ENCODE results near the gene GCKR. TPM values are rescaled to one million over a fixed set of nuclear protein-coding genes. Genes with fewer than 3 reads are reported as not detected.

GCKR gene
- polyA plus RNA-seq, 1 of the 3 experiments (the other 2 are of a cell fraction), result 0.18 TPM

- no peaks in the 10 kb centered on the region for H3K36me3 ChIP-seq (replicated peaks in 1 of 2; ENCODE audit: control insufficient read depth in 1 of 2, insufficient read depth in 2 of 2, low read length in 1 of 2)
- no peak overlapping the region for H3K4me2 ChIP-seq
- POLR2A ChIA-PET, result no interaction called here
- H3K4me3 ChIP-seq (ENCODE audit: low read depth in 2 of 2, low read length in 1 of 2), result no peak overlapping the region
- CTCF ChIA-PET, result interaction anchor here (1.1 kb wide), 1 partner anchor 24 kb away, joined by 4 read pairs; no protein-coding TSS in a partner anchor
- H3K9me2 ChIP-seq, result no peaks in the 10 kb centered on the region
- no peaks in the 10 kb centered on the region for H3K4me1 ChIP-seq (ENCODE audit: control insufficient read depth in 1 of 2, insufficient read depth in 2 of 2, low read depth in 1 of 2, low read length in 1 of 2)
- H3K27me3 ChIP-seq (ENCODE audit: insufficient read depth), result no peaks in the 10 kb centered on the region
- H3K9me3 ChIP-seq, result no peaks in the 10 kb centered on the region
- H2AFZ ChIP-seq (ENCODE audit: low read depth), result no peak overlapping the region
- H4K20me1 ChIP-seq (ENCODE audit: insufficient read depth), result no peaks in the 10 kb centered on the region
- WGBS (ENCODE audit: low lambda C conversion rate), result 92% methylated on average over 2 of the region's 2 CpGs
- no peak overlapping the region for H3K27ac ChIP-seq (ENCODE audit: low read depth in 2 of 2, low read length in 1 of 2)
- no peak for DNase-seq
- no peak overlapping the region for H3K9ac ChIP-seq
- no peaks in the 10 kb centered on the region for H3K79me2 ChIP-seq (ENCODE audit: insufficient read depth)
- no peaks in the 10 kb centered on the region for H3F3A ChIP-seq (replicated peaks; ENCODE audit: insufficient read depth)
- TF ChIP-seq RAD21 (IDR thresholded peaks at IDR 0.05; ENCODE audit: low read length), result no peak
- TF ChIP-seq ELF1 (IDR thresholded peaks at IDR 0.05), result no peak
- no peak for TF ChIP-seq TAF1 (IDR thresholded peaks at IDR 0.05; ENCODE audit: borderline replicate concordance, low read depth, low read length)
- TF ChIP-seq FOXJ3 (CRISPR knock-in tag; IDR thresholded peaks at IDR 0.05), result no peak
- no peak for TF ChIP-seq TEAD4 (IDR thresholded peaks at IDR 0.05; ENCODE audit: borderline replicate concordance, insufficient read depth)
- TF ChIP-seq REST (IDR thresholded peaks at IDR 0.05; ENCODE audit: low read depth, low read length), result no peak
- TF ChIP-seq NRF1 (IDR thresholded peaks at IDR 0.05; ENCODE audit: low read depth, low read length), result no peak
- no peak for TF ChIP-seq YY1 (IDR thresholded peaks at IDR 0.05; ENCODE audit: low read depth)
- TF ChIP-seq MEF2A (IDR thresholded peaks at IDR 0.05; ENCODE audit: borderline replicate concordance, low read depth), result no peak
- TF ChIP-seq RCOR1 (IDR thresholded peaks at IDR 0.05; ENCODE audit: low read length), result no peak
- no peak for TF ChIP-seq MAX (IDR thresholded peaks at IDR 0.05; ENCODE audit: low read depth)
- no peak for TF ChIP-seq CHD2 (IDR thresholded peaks at IDR 0.05; ENCODE audit: low read length, partially characterized antibody)
- no peak for TF ChIP-seq GATA2 (CRISPR knock-in tag; IDR thresholded peaks at IDR 0.05)
- no peak for TF ChIP-seq FOSL2 (IDR thresholded peaks at IDR 0.05; ENCODE audit: borderline replicate concordance, low read depth)
- no peak for TF ChIP-seq CTCF (IDR thresholded peaks at IDR 0.05)
- no peak for TF ChIP-seq FOXM1 (IDR thresholded peaks at IDR 0.05; ENCODE audit: low read depth)
Measured at GRCh38 chr2:27531983-27532382, 35.3 kb downstream of the GCKR start.
